Ecto neural progenitor cell (in vitro differentiated cells): ENCODE measurements around the gene FGF14.

Experiments used
- DNase-seq: peaks from one replicate; pipeline ENCODE4 v3.0.0-alpha.2; 2018; ENCODE audit warnings: low spot score

The FGF14 gene

GRCh38 chr13:102310691-102311418 is 91.0 kb downstream of the FGF14 start:
- no peak for DNase-seq

DNA sequence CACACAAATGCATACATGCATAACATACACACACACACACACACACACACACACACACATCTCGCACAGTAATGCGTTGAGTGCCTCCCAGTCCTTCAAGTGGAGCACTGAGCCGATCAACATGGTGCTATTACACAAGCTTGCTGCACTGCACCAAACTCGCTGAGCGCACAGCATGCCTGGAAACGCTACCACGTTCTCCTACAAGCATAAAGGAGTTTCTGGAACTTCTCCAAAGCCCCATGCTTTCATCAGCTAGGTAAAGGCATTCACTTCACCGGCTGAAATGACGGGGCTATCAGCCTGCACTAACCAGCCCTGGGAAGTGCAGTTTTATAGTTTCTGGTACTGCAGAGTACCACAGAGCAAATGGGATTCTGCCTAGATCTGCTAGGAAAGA is 92.7 kb downstream of the FGF14 start:
- DNase-seq: no peak

DNA sequence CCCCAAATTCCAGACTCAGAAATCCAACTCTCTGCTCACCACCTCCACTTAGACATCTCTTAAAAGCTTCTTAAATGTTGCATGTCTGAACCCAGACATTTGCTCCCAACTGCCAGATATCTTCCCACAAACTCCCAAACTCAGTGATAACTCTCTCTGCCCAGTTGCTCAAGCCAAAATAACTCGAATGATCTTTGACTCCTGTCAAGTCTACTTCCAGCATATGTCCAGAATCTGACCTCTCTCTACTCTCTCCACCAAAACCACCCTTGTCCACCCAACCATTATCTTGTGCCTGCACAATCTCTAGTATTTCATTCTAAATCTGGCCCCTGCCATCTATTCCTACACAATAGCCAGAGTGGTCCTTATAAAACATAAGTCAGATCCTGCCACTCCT is 99.3 kb downstream of the FGF14 start:
- DNase-seq: no peak

DNA sequence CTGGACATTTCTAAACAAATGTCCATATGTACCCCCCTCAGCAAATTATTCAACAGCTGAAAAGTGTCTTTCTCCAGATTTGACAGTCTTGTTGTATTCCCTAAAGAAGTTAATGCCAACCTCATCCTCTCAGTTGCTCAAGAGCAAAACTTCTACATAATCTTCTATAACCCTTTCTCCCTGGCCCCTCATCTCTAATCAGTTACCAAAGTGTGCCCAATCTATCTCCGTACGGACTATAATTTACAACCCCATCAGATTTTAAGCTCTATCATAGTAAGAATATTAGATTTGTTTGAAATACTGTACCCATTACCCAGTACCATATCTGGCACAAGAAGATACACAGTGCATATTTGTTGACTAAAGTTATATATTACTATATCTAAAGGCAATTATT is 101.5 kb downstream of the FGF14 start:
- no peak for DNase-seq

DNA sequence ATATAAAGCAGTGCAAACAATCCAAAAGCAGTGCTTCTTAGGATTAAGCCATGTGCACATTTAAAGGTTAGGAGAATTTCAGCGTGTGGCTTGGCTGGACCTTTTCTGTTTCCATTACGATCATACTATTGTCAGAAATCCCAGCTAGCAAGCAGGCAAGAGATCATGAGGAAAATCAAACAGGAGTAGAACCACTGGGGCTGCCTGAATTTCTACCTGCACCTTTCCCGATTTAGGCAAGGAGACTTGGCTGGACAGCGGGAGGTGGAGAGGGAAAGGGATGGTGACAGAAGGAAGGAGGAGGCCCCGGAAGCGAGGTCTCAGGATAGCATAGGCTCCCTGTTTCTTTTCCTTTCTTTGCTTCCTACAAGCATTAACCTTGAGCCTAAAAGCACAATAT is 102.5 kb downstream of the FGF14 start:
- DNase-seq: no peak

GRCh38 chr13:102298051-102298450 is 103.8 kb downstream of the FGF14 start:
- no peak for DNase-seq

GRCh38 chr13:102295316-102296048 is 106.4 kb downstream of the FGF14 start:
- no peak for DNase-seq

DNA sequence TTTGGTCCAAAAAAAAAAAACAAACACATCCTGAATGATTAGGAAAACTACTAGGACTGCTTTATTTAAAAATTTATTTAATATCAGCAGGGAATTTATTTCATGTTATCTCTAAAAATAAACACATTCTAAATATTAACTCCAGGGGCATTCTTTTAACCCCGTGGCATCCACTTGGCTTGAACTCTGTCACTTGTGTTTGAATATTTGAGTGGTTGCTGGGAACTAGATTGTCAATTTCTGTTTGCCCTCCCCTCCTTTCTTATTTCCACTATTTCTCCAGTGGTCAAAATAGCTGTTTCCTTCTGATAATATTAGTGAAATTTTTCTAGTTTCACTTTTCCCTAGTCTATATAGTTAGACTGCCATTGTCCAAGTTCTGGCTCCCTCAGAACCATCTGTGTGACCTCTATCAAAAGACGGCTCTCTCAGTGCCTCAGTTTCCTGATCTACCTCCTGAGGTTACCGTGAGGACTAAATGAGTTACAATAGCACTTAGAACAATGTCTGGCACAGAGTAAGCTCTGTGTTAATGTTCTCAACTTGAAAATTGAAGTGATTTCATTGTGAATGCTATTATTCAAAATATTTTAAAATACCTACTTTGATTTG is 107.3 kb downstream of the FGF14 start:
- no peak for DNase-seq

GRCh38 chr13:102293723-102294122 is 108.1 kb downstream of the FGF14 start:
- DNase-seq: no peak

- DNase-seq: no peak
These were observed 110.1 kb downstream of the FGF14 start for GRCh38 chr13:102291587-102292218.

DNA sequence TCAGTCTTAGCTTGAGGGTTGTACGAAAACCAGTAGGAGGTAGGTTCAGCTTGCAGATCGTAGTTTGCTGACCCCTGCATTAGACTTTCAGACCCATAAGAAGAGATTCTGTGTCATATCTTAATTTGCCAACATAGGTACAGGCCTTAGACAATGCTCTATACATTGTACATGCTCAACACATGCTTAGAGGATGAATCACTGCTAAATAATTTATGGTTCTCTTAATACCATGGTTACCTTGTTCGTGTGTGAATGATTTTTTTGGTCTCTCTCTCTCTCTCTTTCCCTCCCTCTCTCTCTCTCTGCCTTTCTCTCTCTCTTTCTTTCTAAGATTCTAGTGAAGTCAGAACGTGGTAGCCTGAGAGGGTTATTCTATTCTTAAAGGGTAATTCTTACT is 112.2 kb downstream of the FGF14 start:
- DNase-seq: no peak

GRCh38 chr13:102286326-102286725 is 115.5 kb downstream of the FGF14 start:
- DNase-seq: no peak

DNA sequence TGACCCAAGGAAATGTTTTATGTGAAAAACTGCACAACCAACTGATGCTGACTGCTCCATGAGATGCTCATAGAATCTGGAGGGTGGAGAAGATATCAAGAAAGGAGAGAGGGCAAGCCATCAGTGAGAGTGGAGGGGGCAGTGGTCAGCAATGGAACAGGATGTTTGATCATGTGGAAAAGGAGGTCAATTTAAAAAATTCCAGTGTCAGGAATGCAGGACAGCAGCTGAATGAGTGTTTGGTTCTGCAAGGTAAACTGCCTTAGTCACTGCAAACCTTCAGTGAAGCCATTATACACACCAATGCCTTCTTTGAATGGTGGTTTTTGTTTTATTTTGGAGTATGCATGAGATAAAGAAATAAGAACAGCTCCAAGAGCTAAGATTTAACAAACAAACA is 121.5 kb downstream of the FGF14 start:
- DNase-seq: no peak

DNA sequence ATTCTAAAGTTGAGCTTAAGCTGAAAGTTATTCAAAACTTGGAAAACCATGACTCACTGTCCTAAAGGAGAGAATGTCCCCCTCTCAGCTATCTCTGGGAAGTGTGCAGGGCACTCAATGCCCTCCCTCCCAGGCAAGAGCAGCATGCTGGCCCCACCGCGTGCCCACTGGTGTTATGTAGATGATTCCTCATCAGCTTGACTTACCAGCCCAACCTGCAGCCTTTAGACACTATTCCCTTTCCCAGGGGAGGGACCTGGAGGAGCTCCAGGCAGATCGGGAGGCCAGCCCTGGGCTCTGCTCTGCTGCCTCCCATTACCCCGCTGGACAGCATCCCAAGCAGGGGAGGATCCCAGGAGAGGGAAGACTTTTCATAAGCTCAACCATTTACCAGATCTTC is 124.6 kb downstream of the FGF14 start:
- no peak for DNase-seq

DNA sequence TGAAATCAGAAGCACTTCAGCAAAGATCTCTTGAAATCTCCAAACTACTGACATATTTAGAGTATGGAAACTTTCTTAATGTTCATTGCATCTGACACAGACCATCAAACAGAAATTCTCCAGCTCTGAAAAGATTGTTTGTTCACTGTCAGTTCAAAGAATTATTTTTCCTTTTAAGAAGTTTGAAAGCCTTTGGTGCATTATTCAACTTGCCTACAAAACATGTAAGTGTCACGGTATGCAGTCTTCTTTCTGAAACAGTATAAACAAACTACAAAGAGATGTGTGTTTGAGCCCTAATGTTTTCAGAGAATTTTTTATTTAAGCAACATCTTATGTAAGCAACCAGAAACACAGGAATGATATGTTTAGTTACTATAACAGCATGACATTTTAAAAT is 125.4 kb downstream of the FGF14 start:
- no peak for DNase-seq

DNA sequence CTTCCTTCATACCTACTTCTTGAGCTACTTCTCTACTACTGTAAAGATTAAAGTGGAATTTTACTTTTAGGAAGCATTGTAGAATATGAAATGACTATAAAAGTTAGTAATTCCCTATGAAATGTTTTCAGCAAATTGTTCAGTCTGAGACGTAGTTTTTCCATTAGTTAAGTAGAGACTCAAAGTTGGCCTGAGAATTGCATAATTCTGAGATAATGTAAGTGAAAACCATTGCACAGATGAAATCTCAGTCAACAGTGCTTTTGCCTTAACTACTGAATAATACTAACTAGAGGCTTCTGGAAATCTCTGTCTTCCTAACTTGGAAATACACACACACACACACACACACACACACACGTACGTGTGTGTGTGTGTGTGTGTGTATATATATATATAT is 125.9 kb downstream of the FGF14 start:
- DNase-seq: no peak

- no peak for DNase-seq
These were observed 128.7 kb downstream of the FGF14 start for GRCh38 chr13:102273111-102273510.

DNA sequence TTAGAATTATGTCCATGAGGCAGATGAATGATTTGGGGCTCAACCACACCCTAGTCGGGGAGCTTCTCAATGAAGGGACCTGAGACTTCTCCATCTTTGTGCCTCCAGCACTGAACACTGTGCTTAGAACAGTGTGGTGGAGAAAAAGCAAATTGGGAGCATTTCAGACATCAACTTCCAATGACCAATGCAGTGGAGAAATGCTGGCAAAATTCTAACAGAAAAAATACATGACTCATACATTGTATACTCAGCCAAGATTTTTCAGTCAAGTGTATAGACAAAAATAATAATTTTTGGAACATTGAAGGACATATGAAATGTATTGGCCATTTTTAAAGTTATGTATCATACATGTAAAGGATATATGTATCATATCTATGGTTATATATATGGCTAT is 134.7 kb downstream of the FGF14 start:
- no peak for DNase-seq

DNA sequence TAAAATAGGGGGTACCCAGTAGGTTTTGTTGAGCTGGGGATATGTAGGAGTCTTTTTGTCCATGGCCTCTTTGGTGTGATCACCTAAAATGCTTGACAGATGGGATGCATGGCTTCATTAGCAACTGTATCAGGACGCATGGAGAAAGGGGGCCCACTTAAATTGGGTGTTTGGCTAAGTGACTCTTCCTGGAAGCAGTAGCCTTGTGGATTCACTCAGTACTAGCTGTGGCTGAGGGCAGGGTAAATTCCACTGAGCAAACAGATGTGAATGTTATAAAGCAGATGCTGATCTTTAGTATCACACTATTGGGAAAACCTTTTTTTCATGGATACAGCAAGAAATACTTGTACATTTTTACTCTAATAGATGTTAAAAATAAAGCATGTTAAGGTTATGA is 140.0 kb downstream of the FGF14 start:
- DNase-seq: no peak

DNA sequence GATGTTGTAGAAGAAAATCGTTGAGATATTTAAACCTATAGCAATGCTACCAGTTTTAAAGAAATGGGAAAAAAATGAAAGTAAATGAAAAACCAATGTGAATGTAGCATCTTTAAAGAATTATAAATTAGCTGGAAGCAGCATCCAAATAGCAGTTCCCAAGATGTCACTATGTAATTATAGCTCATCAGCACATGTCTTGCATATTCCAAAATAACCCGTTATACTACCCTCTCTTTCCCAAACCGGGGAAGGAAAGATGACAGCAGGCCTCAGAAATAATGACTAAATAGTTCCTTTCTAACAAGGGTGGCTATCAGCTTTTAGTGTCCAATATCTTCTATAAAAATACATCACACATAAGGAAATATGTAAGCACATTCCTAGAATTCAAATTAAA is 140.5 kb downstream of the FGF14 start:
- no peak for DNase-seq

- DNase-seq: no peak
These were observed 141.6 kb downstream of the FGF14 start for GRCh38 chr13:102260256-102260655.

GRCh38 chr13:102255409-102255808 is 146.4 kb downstream of the FGF14 start:
- no peak for DNase-seq

DNA sequence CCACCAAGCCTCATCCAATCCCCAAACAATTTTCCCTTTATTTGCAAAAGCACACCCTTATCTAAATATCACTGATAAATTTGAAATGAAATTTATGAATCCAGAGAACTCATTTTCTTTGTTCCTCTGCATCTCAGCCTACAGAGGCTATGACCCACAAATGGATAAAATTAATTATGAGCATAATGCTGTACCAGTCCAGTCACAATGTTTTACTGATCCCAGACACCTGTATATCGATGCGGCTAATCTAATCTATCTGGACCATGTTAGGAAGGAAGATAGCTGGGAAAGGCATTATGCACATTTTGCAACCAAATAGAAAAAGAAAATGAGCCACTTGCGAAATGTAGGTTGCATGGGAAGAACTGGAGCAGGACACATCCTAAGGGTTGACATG is 150.0 kb downstream of the FGF14 start:
- DNase-seq: no peak
